Ishikawa (cell line): ENCODE data around the gene CBR1.

Experiments
- CEBPB ChIP-seq: IDR thresholded peaks from 2 replicates; pipeline ENCODE4 v1.6.1; 2012
- CREB1 ChIP-seq: IDR thresholded peaks from 2 replicates; pipeline ENCODE4 v1.6.1; 2012; ENCODE audit warnings: low read depth
- EGR1 ChIP-seq: IDR thresholded peaks from 2 replicates; pipeline ENCODE4 v1.6.1; 2012
- EP300 ChIP-seq: IDR thresholded peaks from 2 replicates; pipeline ENCODE4 v1.6.1; 2012; ENCODE audit warnings: borderline replicate concordance
- FOXM1 ChIP-seq: IDR thresholded peaks from 2 replicates; pipeline ENCODE4 v1.6.1; 2012; ENCODE audit warnings: low read depth, borderline replicate concordance
- MAX ChIP-seq: IDR thresholded peaks from 2 replicates; pipeline ENCODE4 v1.6.1; 2012
- NFIC ChIP-seq: IDR thresholded peaks from 2 replicates; pipeline ENCODE4 v1.6.1; 2012
- RAD21 ChIP-seq: IDR thresholded peaks from 2 replicates; pipeline ENCODE4 v1.6.1; 2012; ENCODE audit warnings: low read depth
- REST ChIP-seq: IDR thresholded peaks from 2 replicates; pipeline ENCODE4 v1.6.1; 2012; ENCODE audit warnings: low read depth, mild to moderate bottlenecking
- TAF1 ChIP-seq: IDR thresholded peaks from 2 replicates; pipeline ENCODE4 v1.6.1; 2012; ENCODE audit warnings: low read depth, mild to moderate bottlenecking
- TCF12 ChIP-seq: IDR thresholded peaks from 2 replicates; pipeline ENCODE4 v1.6.1; 2012; ENCODE audit warnings: low read depth
- TEAD4 ChIP-seq: IDR thresholded peaks from 2 replicates; pipeline ENCODE4 v1.6.1; 2012
- USF1 ChIP-seq: IDR thresholded peaks from 2 replicates; pipeline ENCODE4 v1.6.1; 2012
- YY1 ChIP-seq: IDR thresholded peaks from 2 replicates; pipeline ENCODE4 v1.6.1; 2012; ENCODE audit warnings: low read depth
- ZBTB7A ChIP-seq: IDR thresholded peaks from 2 replicates; pipeline ENCODE4 v1.6.1; 2012; ENCODE audit warnings: low read depth

Gene CBR1

GRCh38 chr21:36089946-36090345 lies 20.1 kb downstream of the CBR1 start:
- TF ChIP-seq RAD21 (no peak), TAF1 (no peak), TCF12 (no peak), ZBTB7A (no peak), TEAD4 (no peak), EP300 (no peak), MAX (no peak), CREB1 (no peak), REST (no peak), EGR1 (no peak), USF1 (no peak), YY1 (no peak), CEBPB (no peak), NFIC (no peak), FOXM1 (no peak)

- TF ChIP-seq CREB1, result no peak
- TF ChIP-seq FOXM1, result no peak
- no peak for TF ChIP-seq EP300
- no peak for TF ChIP-seq ZBTB7A
- TF ChIP-seq NFIC, result no peak
- no peak for TF ChIP-seq EGR1
- no peak for TF ChIP-seq TCF12
Measured at GRCh38 chr21:36092681-36093080, 22.9 kb downstream of the CBR1 start.

- TF ChIP-seq RAD21, result no peak
- no peak for TF ChIP-seq TCF12
Measured at GRCh38 chr21:36093512-36093911, 23.7 kb downstream of the CBR1 start.

GRCh38 chr21:36096398-36097290 lies 26.8 kb downstream of the CBR1 start:
- TF ChIP-seq REST (no peak), TAF1 (no peak), MAX (no peak)

GRCh38 chr21:36097427-36098181 lies 27.8 kb downstream of the CBR1 start:
- TF ChIP-seq USF1 (no peak), CREB1 (no peak), NFIC (no peak), TAF1 (no peak), EGR1 (no peak), CEBPB (no peak), FOXM1 (no peak)

GRCh38 chr21:36098182-36098532 lies 28.3 kb downstream of the CBR1 start:
- TF ChIP-seq USF1 (no peak), FOXM1 (no peak), RAD21 (no peak), ZBTB7A (no peak), REST (no peak), CREB1 (no peak), CEBPB (no peak), TEAD4 (no peak), EP300 (no peak), EGR1 (no peak), NFIC (no peak), TCF12 (no peak), YY1 (no peak), MAX (no peak), TAF1 (no peak)
